OCI-LY1 (cell line): ENCODE data around the gene CHCHD3.

Experiments used
- CTCF ChIP-seq: fragments of 200-600 bp; sonication (generic), shearing (Covaris generic); IDR thresholded peaks from 2 replicates; pipeline ENCODE4 v1.5.1; 2017; ENCODE audit warnings: mild to moderate bottlenecking, antibody characterized with exemption, low read length, moderate library complexity, mixed read lengths
- EZH2 ChIP-seq: fragments of 200-600 bp; sonication (generic), shearing (Covaris generic); IDR thresholded peaks from 2 replicates; pipeline ENCODE4 v1.8.0; 2017; ENCODE audit warnings: borderline replicate concordance, mixed run types, mild to moderate bottlenecking, antibody characterized with exemption, low read length, moderate library complexity, mixed read lengths

- TF ChIP-seq CTCF (no peak), EZH2 (no peak)
Observed at GRCh38 chr7:132751244-132751647, 330.6 kb downstream of the CHCHD3 start.
